MM.1S (cell line): ENCODE data around the gene GPHN.

ENCODE experiments used
- EZH2 ChIP-seq: fragments of 300-600 bp; sonication (generic); optimal IDR thresholded peaks from 2 replicates; pipeline ENCODE3; 2017; ENCODE audit warnings: low read depth, mild to moderate bottlenecking, antibody characterized with exemption, low read length, mixed read lengths
- TF ChIP-seq, protein P1 (sequence below): fragments of 300-600 bp; sonication (generic); IDR thresholded peaks from 2 replicates; pipeline ENCODE4 v1.5.1; 2016; ENCODE audit warnings: antibody characterized with exemption, low read length, mixed read lengths

DNA sequence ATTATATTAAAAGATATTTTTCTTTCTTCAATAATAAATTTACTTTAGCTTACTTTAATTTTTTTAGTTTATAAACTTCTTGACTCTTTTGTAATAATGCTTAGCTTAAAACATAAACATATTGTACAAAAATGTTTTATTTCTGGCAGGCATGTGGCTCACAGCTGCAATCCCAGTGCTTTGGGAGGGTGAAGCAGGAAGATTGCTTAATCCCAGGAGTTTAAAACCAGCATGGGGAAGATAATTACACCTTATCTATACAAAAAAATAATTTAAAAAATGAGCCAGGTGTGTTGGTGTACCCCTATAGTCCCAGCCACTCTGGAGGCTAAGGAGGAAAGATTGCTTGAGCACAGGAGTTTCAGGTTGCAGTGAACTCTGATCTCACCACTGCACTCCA is 120.7 kb downstream of the GPHN start:
- TF ChIP-seq, protein P1, sequence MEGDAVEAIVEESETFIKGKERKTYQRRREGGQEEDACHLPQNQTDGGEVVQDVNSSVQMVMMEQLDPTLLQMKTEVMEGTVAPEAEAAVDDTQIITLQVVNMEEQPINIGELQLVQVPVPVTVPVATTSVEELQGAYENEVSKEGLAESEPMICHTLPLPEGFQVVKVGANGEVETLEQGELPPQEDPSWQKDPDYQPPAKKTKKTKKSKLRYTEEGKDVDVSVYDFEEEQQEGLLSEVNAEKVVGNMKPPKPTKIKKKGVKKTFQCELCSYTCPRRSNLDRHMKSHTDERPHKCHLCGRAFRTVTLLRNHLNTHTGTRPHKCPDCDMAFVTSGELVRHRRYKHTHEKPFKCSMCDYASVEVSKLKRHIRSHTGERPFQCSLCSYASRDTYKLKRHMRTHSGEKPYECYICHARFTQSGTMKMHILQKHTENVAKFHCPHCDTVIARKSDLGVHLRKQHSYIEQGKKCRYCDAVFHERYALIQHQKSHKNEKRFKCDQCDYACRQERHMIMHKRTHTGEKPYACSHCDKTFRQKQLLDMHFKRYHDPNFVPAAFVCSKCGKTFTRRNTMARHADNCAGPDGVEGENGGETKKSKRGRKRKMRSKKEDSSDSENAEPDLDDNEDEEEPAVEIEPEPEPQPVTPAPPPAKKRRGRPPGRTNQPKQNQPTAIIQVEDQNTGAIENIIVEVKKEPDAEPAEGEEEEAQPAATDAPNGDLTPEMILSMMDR, result no peak
- no peak for TF ChIP-seq EZH2
